Activated CD8-positive, alpha-beta memory T cell treated with anti-CD3 and anti-CD28 coated beads for 24 hours (primary cell): Measurements from ENCODE around the gene ROS1.

ENCODE experiments used
- DNase-seq: peaks from one replicate; pipeline ENCODE4 v3.0.0-alpha.2; 2020

Gene ROS1

DNA sequence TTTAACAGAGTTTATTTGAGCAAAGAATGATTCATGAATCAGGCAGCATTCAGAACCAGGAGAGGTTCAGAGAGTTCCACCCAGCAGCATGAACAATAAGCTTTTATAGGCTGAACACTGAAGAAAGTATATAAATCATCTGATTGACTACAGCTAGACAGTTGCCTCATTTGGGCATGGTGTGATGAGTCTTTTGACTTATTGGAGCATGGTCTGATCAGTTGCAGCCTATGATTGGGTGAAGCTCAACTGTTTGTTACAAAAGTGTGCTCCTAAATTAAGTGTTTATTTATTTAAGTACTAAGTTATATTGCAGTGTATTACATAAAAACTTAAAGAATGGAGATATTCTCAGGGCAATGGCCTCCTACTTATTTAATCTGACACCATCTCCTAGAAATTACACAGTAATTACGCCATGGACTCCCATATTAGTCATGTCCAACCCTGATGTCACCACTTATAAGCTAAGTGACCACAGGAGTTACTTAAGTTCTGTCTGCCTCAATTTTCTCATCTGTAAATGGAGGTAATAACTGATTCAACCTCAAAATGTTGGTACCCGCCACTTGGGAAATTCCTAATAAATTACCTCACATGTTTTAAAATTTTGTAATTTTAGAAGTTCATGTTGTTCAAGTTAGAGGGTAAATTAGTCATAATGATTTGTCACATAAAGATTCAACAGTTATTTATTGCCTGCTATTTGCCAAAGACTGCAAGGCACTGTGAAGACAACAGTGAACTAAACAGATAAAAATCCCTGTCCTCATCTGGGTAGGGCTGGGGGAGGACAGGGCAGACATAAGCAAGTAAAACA, 15.2 kb upstream of the ROS1 start:
- DNase-seq: no peak

DNA sequence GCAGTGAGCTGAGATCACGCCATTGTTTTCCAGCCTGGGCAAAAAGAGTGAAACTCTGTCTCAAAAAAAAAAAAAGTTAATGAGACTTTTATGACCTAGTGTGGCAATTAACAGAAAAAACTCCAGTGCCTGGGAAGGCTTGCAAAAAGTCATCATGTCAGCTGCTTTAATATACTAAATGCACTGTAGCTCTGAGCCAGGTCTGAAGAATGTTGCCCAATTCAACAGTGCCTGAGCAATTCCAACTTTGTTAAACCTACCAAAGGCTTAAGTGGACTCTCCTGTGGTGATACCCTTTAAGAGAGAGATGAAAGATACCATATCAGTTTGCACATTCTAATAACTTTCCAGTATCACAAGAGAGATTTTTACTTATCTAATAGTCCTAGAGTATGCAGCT, 6.5 kb upstream of the ROS1 start:
- DNase-seq: no peak

DNA sequence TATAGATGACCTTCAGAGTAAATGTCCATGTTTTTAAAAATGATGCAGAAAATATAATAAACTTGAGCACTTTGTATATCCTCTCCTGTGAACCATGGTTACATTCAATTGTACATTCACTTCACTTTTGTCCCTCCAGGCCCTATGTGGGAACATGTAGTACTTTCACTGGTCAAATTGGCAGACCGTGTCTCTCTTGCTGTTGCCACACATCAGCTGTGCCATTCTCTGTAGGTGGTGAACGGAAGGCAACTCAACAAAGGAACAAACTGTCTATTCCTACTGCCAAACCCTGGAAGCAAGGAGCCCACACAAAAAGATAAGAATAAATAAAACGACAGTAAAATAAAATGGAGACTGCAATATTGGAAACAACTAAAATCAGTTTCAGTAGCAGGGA, 2.0 kb downstream of the ROS1 start:
- DNase-seq: no peak

DNA sequence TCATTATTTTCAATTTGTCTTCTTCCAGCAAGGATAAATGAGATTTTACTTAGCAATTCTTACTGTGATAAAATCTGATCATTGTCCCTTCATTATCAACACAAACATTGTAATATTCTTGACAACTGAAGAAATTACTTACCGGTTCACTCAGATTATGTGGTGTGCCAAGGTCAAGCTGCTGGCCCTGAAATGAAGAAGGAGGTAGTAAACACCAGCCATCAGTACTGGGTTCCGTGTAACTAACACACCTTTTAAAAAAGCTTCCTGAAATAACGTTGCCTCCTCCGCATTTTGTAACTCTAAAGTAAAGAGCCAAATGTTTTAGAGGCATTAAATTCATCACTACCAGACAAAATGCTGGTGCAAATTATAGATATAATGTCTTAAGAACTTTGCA, 7.4 kb downstream of the ROS1 start:
- no peak for DNase-seq

DNA sequence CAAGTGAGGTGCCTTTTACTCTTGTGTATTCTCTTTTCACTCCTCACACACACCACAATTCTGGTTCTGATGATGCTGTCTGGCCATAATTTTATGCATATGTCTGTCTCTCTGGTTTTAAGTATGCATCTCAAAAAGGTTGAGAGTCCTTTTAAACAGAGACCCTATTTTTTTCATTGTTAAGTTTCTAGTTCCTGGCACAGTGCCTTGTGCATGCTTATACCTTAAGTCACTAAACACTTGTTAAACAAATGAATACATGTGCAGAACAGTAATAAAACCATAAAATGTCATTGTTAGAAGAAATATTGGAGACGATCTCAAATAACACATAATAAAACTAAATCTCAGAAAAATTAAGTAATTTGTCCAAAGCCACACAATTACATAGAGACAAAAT, 7.9 kb downstream of the ROS1 start:
- DNase-seq: no peak

DNA sequence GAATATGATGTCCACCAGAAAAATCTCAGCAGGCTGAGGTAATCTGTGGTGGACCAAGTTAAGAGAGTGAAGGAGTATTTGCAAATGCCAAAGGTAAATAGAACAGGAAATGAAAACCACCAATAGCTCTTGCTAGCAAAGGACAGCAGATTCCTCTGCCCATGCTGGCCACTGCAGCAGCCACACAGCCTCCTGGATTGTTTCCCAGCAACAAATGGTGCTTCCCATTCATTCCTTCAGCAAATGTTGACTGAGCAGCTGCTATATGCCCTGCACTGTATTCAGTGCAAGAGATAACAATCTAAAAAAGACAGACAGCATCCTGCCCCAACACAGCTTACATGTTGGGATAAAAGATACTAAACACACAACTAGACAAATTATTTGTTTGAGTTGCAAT, 11.0 kb downstream of the ROS1 start:
- no peak for DNase-seq

DNA sequence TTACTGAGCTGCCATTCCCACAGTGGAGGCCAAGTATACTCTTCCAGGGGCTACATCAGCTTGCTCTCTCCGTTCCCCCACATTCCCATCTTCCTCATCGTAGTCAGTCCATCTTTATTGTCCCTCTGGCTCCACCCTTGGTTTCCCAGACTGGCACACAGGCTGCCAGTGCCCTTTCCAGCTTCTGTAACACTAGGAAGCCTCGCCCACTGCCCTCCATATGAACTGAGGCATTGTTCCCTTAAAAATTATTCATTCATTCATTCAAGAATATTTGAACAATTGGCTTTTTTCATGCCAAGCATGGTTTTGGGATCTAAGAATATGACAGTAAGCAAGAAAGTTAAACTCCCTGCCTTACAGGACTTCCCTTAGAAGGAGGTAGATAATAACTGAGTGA, 14.3 kb downstream of the ROS1 start:
- DNase-seq: no peak

DNA sequence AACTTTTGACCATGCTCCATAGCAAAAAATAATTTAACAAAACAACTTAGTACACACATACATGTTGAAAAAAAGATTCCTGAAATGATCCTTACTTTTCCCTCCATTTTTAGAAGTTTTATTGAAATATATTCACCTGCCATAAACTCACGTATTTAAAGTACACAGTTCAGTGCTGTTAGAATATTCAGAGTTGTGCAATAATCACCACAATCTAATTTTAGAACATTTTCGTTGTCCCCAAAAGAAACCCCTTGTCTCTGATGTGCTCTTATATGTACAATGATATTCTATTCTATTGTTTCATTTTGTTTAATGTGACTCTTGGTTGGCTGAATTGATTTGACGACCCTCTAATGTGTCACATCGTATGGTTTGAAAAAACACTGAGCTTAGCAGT, 15.9 kb downstream of the ROS1 start:
- no peak for DNase-seq

DNA sequence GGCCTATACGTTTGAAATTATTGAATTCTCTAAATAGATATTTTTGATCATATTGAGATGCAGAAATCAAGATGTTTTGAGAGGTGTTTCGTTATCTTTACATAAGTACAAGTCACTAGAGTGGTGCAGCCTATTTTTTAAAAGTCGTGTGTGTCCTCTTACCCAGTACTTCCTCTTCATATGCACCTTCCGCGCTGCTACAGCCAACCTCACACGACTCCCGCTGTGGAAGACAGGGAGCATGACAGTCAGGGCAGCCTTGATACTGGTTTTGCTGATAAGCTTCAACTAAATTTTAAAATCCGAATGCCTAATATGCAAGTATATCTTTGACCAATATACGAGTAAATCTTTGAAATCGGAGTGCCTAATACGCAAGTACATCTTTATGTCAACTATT, 16.3 kb downstream of the ROS1 start:
- no peak for DNase-seq

DNA sequence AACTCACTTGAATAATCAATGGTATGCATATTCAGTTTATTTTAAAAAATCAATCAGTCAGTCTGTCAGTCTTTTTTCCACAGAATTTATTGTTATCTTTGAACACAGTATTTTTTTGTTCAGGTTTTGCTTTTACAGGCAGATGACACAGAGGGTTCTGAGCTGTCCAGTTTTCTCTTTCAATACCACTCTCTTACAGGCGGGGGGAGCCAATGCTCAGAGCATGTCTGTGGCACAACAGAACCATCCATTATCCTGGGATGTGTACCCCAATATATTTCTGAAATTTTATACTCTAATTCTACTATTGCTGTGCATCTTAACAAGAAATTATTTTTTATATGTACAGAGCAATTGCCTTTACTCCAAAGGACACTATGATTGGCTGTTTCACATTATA, 21.2 kb downstream of the ROS1 start:
- no peak for DNase-seq

DNA sequence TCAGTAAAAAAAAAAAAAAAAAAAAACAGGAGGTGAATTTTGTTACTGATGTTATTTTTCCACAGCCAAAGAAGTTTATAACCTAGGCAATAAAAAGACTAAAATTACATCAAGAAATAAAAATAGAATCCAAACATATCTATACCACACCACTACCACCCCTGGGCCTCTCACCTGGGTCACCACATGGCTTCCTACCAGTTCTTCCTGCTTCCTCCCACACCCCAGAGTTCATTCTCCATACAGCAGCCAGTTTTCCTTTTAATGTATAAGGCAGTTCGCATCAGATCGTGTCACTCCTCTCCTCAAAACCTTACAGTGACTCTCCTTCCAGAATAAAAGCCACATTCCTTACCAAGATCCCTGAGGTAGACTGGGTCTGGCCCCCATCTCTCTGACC, 23.9 kb downstream of the ROS1 start:
- no peak for DNase-seq

DNA sequence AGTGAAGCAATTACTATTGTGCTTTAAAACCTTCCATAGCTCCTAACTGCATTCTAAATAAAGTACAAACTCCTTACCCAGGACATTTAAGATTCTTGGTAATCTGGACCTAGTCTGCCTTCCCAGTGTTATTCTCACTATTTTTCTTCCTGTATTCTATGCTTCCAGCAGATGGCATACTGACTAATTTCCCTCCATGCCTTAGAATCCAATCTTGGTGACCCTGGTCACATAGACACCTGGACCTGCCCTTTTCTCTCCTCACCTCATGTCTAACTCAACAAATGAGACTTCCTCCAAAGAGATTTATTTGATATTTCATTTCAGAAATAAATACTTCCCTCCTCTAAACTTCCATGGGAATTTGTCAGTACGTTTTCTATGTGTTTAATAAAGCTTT, 25.8 kb downstream of the ROS1 start:
- DNase-seq: no peak

DNA sequence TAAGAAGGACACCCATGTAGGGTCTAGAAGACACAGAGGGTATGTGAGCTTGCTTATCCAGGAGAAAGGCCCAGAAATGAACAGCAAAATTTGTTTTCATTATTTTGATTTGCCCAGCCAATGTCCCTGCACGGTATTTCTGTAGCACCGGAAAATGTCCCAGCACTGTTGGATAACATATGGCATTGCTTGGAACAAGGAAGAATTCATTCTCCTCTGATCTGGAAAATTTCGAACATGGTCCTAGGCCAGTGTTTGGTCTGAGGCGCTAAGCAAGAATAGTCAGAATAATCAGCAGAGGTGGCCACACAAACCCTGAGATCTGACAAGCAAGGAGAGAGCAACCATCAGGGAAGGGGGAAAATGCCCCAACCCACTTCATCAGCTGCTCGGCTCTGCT, 26.6 kb downstream of the ROS1 start:
- no peak for DNase-seq

DNA sequence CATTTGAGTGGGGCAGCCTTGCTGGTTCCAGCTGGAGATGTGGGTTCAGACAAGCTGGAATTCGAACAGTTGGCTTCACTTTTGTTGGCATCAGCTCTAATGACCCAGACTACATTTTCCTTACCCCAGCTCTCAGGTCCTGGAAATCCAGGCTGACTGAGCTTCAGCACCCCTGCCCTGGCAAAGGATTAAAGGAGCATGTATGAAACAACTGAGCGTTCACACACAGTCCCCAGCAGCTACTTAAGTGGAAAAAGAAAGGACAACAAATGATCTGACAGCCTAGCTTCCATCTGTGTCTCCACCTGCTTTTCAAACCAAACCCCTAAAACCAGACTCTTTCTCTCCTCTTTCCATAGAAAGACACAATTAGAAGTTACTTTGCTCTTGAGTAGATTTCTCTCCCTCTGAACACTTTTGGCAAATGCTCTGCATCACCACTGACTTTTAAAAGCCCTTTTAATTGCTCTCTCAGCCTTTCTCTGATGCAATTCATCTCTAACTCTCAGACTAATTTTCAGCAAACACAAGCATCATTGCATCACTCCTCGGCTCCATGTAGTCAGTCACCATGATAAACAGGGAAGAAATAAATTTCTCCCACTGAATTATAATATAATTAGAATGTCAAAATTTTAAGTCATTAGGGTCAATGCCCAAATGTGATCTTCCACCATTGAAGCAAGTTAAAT, 28.1 kb downstream of the ROS1 start:
- DNase-seq: no peak

DNA sequence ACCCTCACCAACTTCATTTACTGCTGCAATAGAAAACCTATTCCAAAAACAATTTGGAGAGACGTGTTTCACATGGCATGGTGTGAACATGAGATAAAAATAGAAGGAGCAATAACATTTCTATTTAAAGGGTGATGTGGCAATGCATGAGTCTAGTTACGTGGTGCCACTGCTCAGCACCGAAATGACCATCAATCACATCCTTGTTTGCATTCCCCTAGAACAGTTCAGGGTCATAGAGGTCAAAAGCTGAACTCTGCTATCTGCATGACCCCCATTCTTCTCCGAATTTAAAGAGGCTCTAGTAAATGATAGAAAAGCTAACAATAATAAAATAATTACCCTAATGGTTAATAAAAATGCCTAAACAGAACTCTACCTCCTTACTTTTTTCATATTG, 29.5 kb downstream of the ROS1 start:
- no peak for DNase-seq

DNA sequence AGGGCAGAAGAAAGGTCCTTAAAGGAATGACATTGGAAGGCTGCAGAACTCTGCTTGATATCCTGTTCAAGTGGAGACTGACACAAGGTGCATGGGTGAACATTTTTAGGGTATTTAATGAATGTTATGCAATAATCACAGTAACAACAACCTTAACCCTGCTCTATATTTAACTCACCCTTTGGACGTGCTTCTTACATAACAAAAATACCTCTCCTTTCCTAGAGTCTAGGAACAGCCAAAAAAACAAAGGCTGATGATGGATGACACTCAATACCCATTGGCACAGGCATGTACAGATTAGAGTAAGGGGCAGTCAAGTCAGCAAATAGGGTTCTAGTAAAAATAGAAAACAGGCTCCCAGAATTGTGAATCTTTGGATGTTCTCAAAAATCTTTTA, 30.6 kb downstream of the ROS1 start:
- DNase-seq: no peak

DNA sequence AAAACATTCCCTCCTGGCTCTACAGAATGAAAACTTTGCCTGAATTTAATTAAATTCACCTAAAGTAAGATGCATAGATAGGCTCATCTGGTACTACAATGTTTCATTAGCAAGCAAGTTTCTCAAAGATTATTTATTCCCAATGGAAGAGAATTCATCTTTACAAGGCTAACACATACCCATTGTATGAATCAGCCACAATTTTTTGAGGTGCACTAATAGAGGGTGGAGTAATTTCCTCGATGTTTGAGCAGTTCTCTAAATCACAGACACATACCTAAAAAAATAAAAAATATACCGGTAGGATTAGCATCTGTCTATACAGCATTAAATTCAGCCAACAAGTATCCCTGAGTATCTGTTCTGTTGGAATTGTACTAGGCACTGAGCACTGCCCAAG, 32.7 kb downstream of the ROS1 start:
- DNase-seq: no peak

DNA sequence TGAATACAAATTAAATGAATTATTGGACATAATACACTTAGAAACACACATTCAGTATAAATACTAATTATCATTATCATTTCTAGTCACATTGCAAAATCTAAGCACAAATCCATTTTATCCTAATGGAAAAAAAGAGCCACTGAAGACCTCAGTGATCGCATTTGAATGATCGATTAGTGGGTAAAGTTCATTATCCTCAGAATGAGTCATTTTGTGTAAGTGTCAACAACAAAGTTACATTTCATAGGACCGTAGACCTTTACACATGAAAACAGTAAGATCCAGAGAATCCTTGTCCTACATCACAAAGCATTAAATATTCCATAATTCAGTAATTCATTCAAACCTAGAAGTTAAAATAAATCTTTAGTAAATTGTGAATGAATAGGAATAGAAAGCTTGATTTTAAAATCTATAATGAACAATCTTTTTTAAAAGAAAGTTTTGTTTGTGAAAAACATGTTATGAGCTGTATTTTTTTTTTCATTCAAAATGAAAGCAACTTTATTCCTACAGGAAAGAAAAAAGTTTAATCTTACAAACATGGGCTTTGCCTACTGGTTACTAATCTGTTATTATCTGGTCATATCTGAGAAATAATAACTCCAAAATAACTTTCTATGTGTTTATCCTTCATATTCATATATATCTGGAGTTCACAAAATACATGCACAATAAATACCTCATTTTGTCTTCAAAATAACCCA, 33.7 kb downstream of the ROS1 start:
- no peak for DNase-seq

DNA sequence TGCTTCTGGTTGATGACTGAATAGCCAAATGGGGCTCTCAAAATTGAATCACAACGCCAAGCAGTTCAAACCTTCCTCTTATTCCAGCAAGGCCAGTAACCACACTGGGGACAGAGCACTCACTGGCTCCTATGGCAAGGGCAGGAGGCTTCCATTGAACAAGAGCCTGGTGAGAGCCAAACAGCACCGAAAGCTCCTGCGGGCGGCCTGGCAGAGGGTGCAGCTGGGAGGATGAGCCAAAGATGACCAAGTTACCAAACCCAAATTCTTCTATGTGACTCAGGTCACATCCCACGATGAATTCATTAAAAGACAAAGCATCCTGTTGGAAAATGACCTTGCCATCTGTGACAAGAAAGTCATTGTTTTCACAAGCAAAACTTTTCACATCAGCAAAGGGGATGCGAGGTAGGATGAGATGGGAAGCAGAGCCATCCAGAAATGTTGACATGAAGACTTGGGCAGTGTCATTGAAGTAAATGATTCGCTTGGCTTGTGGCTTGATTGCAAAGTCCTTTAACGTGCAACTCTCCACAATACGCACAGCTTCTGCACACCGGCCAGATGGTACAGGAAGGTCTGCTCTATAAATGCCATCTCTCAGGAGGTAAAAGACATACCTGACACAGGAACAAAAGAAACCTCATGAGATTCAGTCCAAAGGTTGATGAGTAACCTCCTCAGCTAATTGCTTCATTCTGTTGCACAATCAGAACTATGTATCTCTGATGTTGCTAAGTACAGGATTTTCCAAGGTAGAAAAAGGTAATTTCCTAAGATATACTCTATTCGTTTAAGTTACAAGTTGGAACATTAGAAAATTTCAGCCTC, 36.3 kb downstream of the ROS1 start:
- DNase-seq: no peak

DNA sequence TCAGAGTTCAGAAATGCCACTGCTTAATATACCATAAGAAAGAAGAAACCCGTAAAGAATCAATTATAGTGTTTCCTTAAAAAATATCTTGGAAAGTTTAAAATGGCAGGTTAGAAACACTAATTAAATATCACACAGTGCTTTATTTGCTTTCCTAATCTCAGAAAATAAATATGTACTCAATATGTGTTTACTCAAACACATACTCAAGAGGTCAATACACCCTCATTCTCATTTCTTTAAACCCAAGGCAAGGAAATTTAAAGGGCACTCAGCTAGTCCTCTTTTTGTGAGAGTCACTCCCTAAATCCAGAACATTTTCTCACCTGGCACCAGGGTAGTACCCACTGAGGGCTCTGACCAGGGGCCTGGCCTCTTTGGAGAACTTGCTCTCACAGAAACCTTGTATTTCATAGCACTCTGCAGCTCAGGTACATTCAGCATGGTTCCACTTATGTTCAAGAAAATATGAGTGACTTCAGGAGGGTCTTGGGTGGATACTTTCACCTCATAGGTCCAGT, 38.2 kb downstream of the ROS1 start:
- no peak for DNase-seq

DNA sequence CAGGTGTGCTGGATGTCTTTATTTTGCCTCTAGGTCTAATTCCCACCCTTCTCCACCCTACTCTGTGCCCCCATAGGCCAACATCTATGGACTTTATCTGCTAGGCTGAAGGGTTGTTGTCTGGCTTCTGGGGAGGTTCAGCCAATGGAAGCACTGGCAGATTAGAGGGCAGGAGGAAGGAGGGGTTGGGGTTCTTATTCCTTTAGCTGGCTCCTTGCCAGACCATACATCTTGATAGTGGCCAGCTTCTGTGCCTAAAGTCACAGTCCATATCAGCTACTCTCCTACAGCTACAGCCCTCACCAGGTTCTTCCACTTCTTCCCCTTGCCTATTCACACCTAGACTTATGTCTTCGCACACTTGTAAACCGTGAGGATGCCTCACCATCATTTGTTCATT, 41.1 kb downstream of the ROS1 start:
- no peak for DNase-seq

DNA sequence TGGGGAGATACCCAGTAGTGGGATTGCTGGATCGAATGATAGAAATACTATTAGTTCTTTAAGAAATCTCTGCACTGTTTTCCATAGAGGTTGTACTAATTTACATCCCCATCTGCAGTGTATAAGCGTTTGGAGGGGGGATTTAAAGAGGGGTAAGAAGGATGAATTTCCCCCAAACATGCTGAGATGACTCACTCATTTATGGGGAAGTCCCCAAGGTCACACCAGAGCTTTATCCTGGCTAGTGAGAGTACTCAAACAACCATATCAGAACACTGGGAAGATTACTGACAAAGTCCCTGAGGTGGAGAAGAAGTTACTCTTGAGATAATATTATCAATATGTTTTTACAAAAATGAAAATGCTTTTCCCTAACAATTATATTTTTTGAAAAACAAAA, 44.0 kb downstream of the ROS1 start:
- DNase-seq: no peak

DNA sequence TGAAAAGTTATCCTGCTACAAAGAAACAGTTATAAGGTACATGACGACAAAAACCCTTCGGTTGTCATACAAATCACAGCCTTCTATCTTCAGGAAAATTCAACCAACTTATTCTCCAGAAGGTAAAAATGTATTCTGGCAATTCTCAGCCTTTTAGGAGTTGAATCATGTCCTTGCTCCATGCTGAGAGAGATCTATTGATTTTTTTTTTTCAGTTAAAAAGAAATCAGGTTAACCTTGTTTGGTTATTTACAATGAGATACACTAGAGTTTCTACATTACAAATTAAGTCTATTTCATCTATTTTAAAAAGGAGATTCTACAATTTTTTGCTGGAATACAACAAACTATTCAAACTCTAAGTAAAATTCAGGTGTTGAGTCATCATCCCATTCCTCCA, 45.4 kb downstream of the ROS1 start:
- DNase-seq: no peak
